ENCODE data around the gene KANSL1.
"Not testable (repeated sequence)": the region's sequence is repeated elsewhere in the genome, so short reads cannot be mapped to it uniquely, and the experiment has no call there.

GRCh38 chr17:46224864-46225263 is 31.6 kb upstream of the KANSL1 start:
- not testable (repeated sequence) for TF ChIP-seq CTCF, EZH2 (IDR thresholded peaks at IDR 0.05)
